ENCODE data around the gene ADAMTS15.

Gene ADAMTS15

GRCh38 chr11:130448416-130449309, at the start of gene ADAMTS15:
Gene ADAMTS15, plus strand, starts transcription at chr11:130448645. Its CDS starts 329 bp downstream, at chr11:130448974.
- no peak for DNase-seq (ENCODE audit: extremely low read depth, low read depth)
- H3K4me3 ChIP-seq (replicated peaks; ENCODE audit: low read depth, low read length) = peak within 1 kb of the TSS; percentile 54
- TF ChIP-seq CTCF (IDR thresholded peaks at IDR 0.05; ENCODE audit: low read depth, low read length, missing control alignments) = no peak

GRCh38 chr11:130399196-130399595, 49.2 kb upstream of the ADAMTS15 start:
- H3K4me3 ChIP-seq (replicated peaks; ENCODE audit: low read depth, low read length) = no peak overlapping the region
- TF ChIP-seq CTCF (IDR thresholded peaks at IDR 0.05; ENCODE audit: low read depth, low read length, missing control alignments) = no peak
- no peak for DNase-seq (ENCODE audit: extremely low read depth, low read depth)

GRCh38 chr11:130400781-130401483, 47.5 kb upstream of the ADAMTS15 start:
- no peak overlapping the region; the same call in 1 of the 2 replicates for H3K4me3 ChIP-seq (replicated peaks; ENCODE audit: low read depth, low read length)
- no peak for TF ChIP-seq CTCF (IDR thresholded peaks at IDR 0.05; ENCODE audit: low read depth, low read length, missing control alignments)
- no peak for DNase-seq (ENCODE audit: extremely low read depth, low read depth)

GRCh38 chr11:130402570-130402969, 45.9 kb upstream of the ADAMTS15 start:
- DNase-seq (ENCODE audit: extremely low read depth, low read depth) = no peak
- no peak for TF ChIP-seq CTCF (IDR thresholded peaks at IDR 0.05; ENCODE audit: low read depth, low read length, missing control alignments)
- no peak overlapping the region for H3K4me3 ChIP-seq (replicated peaks; ENCODE audit: low read depth, low read length)

GRCh38 chr11:130403271-130403804, 45.1 kb upstream of the ADAMTS15 start:
- DNase-seq (ENCODE audit: extremely low read depth, low read depth) = no peak
- no peak for TF ChIP-seq CTCF (IDR thresholded peaks at IDR 0.05; ENCODE audit: low read depth, low read length, missing control alignments)
- no peak overlapping the region for H3K4me3 ChIP-seq (replicated peaks; ENCODE audit: low read depth, low read length)

- no peak for TF ChIP-seq CTCF (IDR thresholded peaks at IDR 0.05; ENCODE audit: low read depth, low read length, missing control alignments)
- no peak overlapping the region for H3K4me3 ChIP-seq (replicated peaks; ENCODE audit: low read depth, low read length)
- no peak for DNase-seq (ENCODE audit: extremely low read depth, low read depth)
These were observed 44.5 kb upstream of the ADAMTS15 start for GRCh38 chr11:130403967-130404366.
